Skeletal muscle tissue (tissue), 4 donors: ENCODE measurements around the gene KLF13. TPM values are rescaled to one million over a fixed set of nuclear protein-coding genes. Genes with fewer than 3 reads are reported as not detected.

ENCODE experiments used
- H3K27ac ChIP-seq: one replicate; pipeline ENCODE4 v1.7.0; 2013; ENCODE audit warnings: mild to moderate bottlenecking, low read depth, low read length, inconsistent platforms
- H3K27me3 ChIP-seq, 3 donors: one replicate each; pipeline ENCODE4 v1.7.0; 2013; ENCODE audit warnings: low read length in 3 of 3; ENCODE audit not compliant: control insufficient read depth in 3 of 3, insufficient read depth in 3 of 3
- H3K36me3 ChIP-seq, 3 donors: one replicate each; pipeline ENCODE4 v1.7.0; 2013; ENCODE audit warnings: low read length in 3 of 3; ENCODE audit not compliant: control insufficient read depth in 3 of 3, insufficient read depth in 3 of 3
- H3K4me1 ChIP-seq, 3 donors: one replicate each; pipeline ENCODE4 v1.7.0; 2013; ENCODE audit warnings: low read length in 3 of 3, mild to moderate bottlenecking in 3 of 3; ENCODE audit not compliant: control insufficient read depth in 3 of 3, insufficient read depth in 3 of 3
- H3K4me3 ChIP-seq, 3 donors: one replicate each; pipeline ENCODE4 v1.7.0; 2013; ENCODE audit warnings: low read length in 3 of 3
- H3K9ac ChIP-seq, 3 donors: one replicate each; pipeline ENCODE4 v1.7.0; 2013; ENCODE audit warnings: low read length in 3 of 3, mild to moderate bottlenecking in 3 of 3, moderate library complexity in 2 of 3, low read depth in 1 of 3
- H3K9me3 ChIP-seq, 3 donors: one replicate each; pipeline ENCODE4 v1.7.0; 2013; ENCODE audit warnings: low read length in 3 of 3; ENCODE audit not compliant: control insufficient read depth in 3 of 3
- total RNA-seq: library from RNA; depleted of rRNA; stranded (reverse); fragments of >200 nt; gene quantifications from one replicate; pipeline ENCODE4 v1.2.3, GENCODE V29; 2014
- donor health status: Osteomylitis.

Gene KLF13
- total RNA-seq, 1 donor from 2014 or later, result 20.4 TPM

DNA sequence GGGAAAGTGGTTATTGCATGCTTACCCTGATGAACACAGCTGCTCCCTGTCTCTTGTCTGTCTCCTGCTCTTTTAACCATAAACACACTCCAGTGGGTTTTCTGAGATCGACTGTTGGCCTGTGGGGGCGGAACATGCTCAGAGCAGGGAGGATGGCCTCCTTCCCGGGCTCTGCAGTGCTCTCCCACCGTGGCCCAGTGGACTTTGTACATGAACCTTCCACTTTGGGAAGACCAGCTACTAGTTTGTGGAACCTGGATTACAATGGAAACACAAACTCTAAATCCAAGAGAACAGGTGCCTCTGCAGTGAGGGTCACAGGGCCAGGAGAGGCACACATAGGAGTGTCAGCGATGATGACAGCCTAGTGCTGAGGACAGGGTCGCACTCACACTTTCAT lies 56.5 kb downstream of the KLF13 start:
- H3K36me3 ChIP-seq, result peaks cover 11 to 13% (median 11%) of the 10 kb centered on the region in 3 donors
- no peaks in the 10 kb centered on the region for H3K27me3 ChIP-seq
- no peak overlapping the region for H3K4me3 ChIP-seq
- peaks cover 28 to 37% (median 31%) of the 10 kb centered on the region in 3 donors for H3K4me1 ChIP-seq
- peaks cover 0 to 6% (median 0%) of the 10 kb centered on the region in 3 donors for H3K9me3 ChIP-seq
- H3K27ac ChIP-seq, result no peak overlapping the region
- H3K9ac ChIP-seq, result peak overlapping the region in 1 of 3 donors; percentile 40

- Histone ChIP-seq H3K27ac (no peak overlapping the region), H3K4me1 (peaks cover 21 to 30% (median 25%) of the 10 kb centered on the region in 3 donors), H3K27me3 (no peaks in the 10 kb centered on the region), H3K4me3 (no peak overlapping the region), H3K36me3 (peaks cover 3 to 13% (median 11%) of the 10 kb centered on the region in 3 donors), H3K9me3 (peaks cover 0 to 6% (median 0%) of the 10 kb centered on the region in 3 donors), H3K9ac (no peak overlapping the region)
Observed at GRCh38 chr15:31384568-31384967, 57.9 kb downstream of the KLF13 start.

- Histone ChIP-seq H3K4me3 (no peak overlapping the region), H3K27me3 (no peaks in the 10 kb centered on the region), H3K27ac (no peak overlapping the region), H3K9ac (no peak overlapping the region), H3K9me3 (peaks cover 0 to 6% (median 0%) of the 10 kb centered on the region in 3 donors), H3K36me3 (peaks cover 3 to 7% (median 7%) of the 10 kb centered on the region in 3 donors), H3K4me1 (peaks cover 25 to 31% (median 26%) of the 10 kb centered on the region in 3 donors)
Observed at GRCh38 chr15:31385736-31386135, 59.1 kb downstream of the KLF13 start.

DNA sequence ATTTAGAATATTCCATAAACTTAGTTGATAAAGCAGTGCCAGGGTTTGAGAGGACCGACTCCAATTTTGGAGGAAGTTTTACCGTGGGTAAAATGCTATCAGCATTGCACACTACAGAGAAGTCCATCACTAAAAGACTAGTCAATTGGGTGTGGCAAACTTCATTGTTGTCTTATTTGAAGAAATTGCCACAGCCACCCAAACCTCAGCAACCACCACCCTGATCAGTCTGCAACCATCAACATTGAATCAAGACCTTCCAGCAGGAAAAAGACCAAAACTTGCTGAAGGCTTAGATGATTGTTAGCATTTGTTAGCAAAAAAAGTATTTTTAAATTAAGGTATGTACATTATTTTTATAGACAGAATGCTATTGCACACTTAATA lies 60.5 kb downstream of the KLF13 start:
- Histone ChIP-seq H3K27ac (peak overlapping the region; percentile 54), H3K36me3 (peaks cover 0 to 4% (median 0%) of the 10 kb centered on the region in 3 donors), H3K4me1 (peaks cover 22 to 29% (median 25%) of the 10 kb centered on the region in 3 donors), H3K4me3 (no peak overlapping the region), H3K27me3 (no peaks in the 10 kb centered on the region), H3K9me3 (peaks cover 0 to 2% (median 0%) of the 10 kb centered on the region in 3 donors), H3K9ac (peak overlapping the region in 1 of 3 donors; percentile 45)

- H3K4me3 ChIP-seq, result peak overlapping the region in 2 of 3 donors; percentile 16 to 70
- peak overlapping the region; percentile 54 for H3K27ac ChIP-seq
- H3K36me3 ChIP-seq, result peaks cover 0 to 2% (median 0%) of the 10 kb centered on the region in 3 donors
- H3K9ac ChIP-seq, result peak overlapping the region; percentile 0 to 63 (median 58)
- no peaks in the 10 kb centered on the region for H3K27me3 ChIP-seq
- H3K9me3 ChIP-seq, result peaks cover 0 to 2% (median 0%) of the 10 kb centered on the region in 3 donors
- H3K4me1 ChIP-seq, result peaks cover 17 to 28% (median 23%) of the 10 kb centered on the region in 3 donors
Observed at GRCh38 chr15:31387479-31388118, 61.0 kb downstream of the KLF13 start.

GRCh38 chr15:31389576-31389975 lies 62.9 kb downstream of the KLF13 start:
- H3K27me3 ChIP-seq, result no peaks in the 10 kb centered on the region
- H3K9me3 ChIP-seq, result peaks cover 0 to 2% (median 0%) of the 10 kb centered on the region in 3 donors
- peaks cover 16 to 29% (median 22%) of the 10 kb centered on the region in 3 donors for H3K4me1 ChIP-seq
- H3K4me3 ChIP-seq, result peak overlapping the region in 1 of 3 donors; percentile 46
- H3K27ac ChIP-seq, result no peak overlapping the region
- H3K36me3 ChIP-seq, result peaks cover 0 to 2% (median 0%) of the 10 kb centered on the region in 3 donors
- H3K9ac ChIP-seq, result peak overlapping the region in 1 of 3 donors; percentile 21

GRCh38 chr15:31390029-31390428 lies 63.4 kb downstream of the KLF13 start:
- H3K27me3 ChIP-seq, result no peaks in the 10 kb centered on the region
- H3K4me3 ChIP-seq, result peak overlapping the region in 1 of 3 donors; percentile 46
- no peak overlapping the region for H3K27ac ChIP-seq
- peaks cover 16 to 29% (median 22%) of the 10 kb centered on the region in 3 donors for H3K4me1 ChIP-seq
- no peaks in the 10 kb centered on the region for H3K9me3 ChIP-seq
- H3K36me3 ChIP-seq, result peaks cover 0 to 2% (median 0%) of the 10 kb centered on the region in 3 donors
- H3K9ac ChIP-seq, result no peak overlapping the region

GRCh38 chr15:31390777-31391486 lies 64.3 kb downstream of the KLF13 start:
- Histone ChIP-seq H3K36me3 (peaks cover 0 to 2% (median 0%) of the 10 kb centered on the region in 3 donors), H3K27me3 (no peaks in the 10 kb centered on the region), H3K4me3 (peak overlapping the region in 1 of 3 donors; percentile 43), H3K9ac (peak overlapping the region in 1 of 3 donors; percentile 1), H3K4me1 (peaks cover 16 to 29% (median 22%) of the 10 kb centered on the region in 3 donors), H3K9me3 (no peaks in the 10 kb centered on the region), H3K27ac (peak overlapping the region; percentile 11)

GRCh38 chr15:31391687-31392671 lies 65.3 kb downstream of the KLF13 start:
- H3K9ac ChIP-seq, result peak overlapping the region; percentile 87 to 91 (median 90)
- no peaks in the 10 kb centered on the region for H3K9me3 ChIP-seq
- H3K27ac ChIP-seq, result peak overlapping the region; percentile 86
- H3K4me1 ChIP-seq, result peaks cover 20 to 34% (median 24%) of the 10 kb centered on the region in 3 donors
- H3K4me3 ChIP-seq, result peak overlapping the region; percentile 81 to 94 (median 93)
- peaks cover 0 to 2% (median 0%) of the 10 kb centered on the region in 3 donors for H3K36me3 ChIP-seq
- no peaks in the 10 kb centered on the region for H3K27me3 ChIP-seq
